K562 (cell line): ENCODE results near the gene GPX1. TPM values are rescaled to one million over a fixed set of nuclear protein-coding genes. Genes with fewer than 3 reads are reported as not detected.

Experiments
- CHD1 ChIP-seq: fragments of 200-600 bp; sonication (generic); IDR thresholded peaks from one replicate; pipeline ENCODE4 v1.6.1; 2012; ENCODE audit warnings: mild to moderate bottlenecking, moderate library complexity, low read length, inconsistent platforms
- E2F1 ChIP-seq: sonication (generic); formaldehyde crosslinking; IDR thresholded peaks from 2 replicates; pipeline ENCODE4 v1.8.1; 2023; ENCODE audit warnings: mild to moderate bottlenecking, missing genetic modification reagents, moderate library complexity
- EP300 ChIP-seq: IDR thresholded peaks from 2 replicates; pipeline ENCODE4 v1.6.1; 2012; ENCODE audit warnings: low read length, improper control_type of control experiment
- MED1 ChIP-seq: sonication (generic); formaldehyde crosslinking; IDR thresholded peaks from 2 replicates; pipeline ENCODE4 v1.8.1; 2023; ENCODE audit warnings: missing genetic modification reagents, borderline replicate concordance
- NBN ChIP-seq: fragments of 450-650 bp; IDR thresholded peaks from 2 replicates; pipeline ENCODE4 v1.6.1; 2016; ENCODE audit warnings: low read depth, mild to moderate bottlenecking
- NFIX ChIP-seq: fragments of 250-450 bp; sonication (Bioruptor Pico); IDR thresholded peaks from 2 replicates; pipeline ENCODE4 v1.4.0; 2020; ENCODE audit warnings: low read depth, mild to moderate bottlenecking, moderate library complexity
- PKNOX1 ChIP-seq: fragments of 450-650 bp; IDR thresholded peaks from 2 replicates; pipeline ENCODE4 v1.6.1; 2016
- RAD51 ChIP-seq: fragments of 450-650 bp; IDR thresholded peaks from 2 replicates; pipeline ENCODE4 v1.7.1; 2016; ENCODE audit warnings: low read depth, mild to moderate bottlenecking, borderline replicate concordance
- TBL1XR1 ChIP-seq, 2 experiments: IDR thresholded peaks; 2 replicates each; pipeline ENCODE4 v1.6.1; 2012; ENCODE audit warnings: improper control_type of control experiment in 2 of 2, low read length in 2 of 2, mild to moderate bottlenecking in 1 of 2
- TBP ChIP-seq: optimal IDR thresholded peaks from 2 replicates; pipeline ENCODE3; 2011; ENCODE audit warnings: low read depth, low read length, improper control_type of control experiment
- TCF7 ChIP-seq: sonication (generic); IDR thresholded peaks from 2 replicates; pipeline ENCODE4 v1.6.1; 2016; ENCODE audit warnings: antibody characterized with exemption, borderline replicate concordance
- TEAD1 ChIP-seq, 2 experiments: fragments of 450-650 bp in 1 of 2; sonication (generic) in 1 of 2; formaldehyde crosslinking; IDR thresholded peaks; 2 replicates each; pipeline versions ENCODE4 v1.4.0 to v1.8.0; 2020 to 2022; ENCODE audit warnings: mild to moderate bottlenecking in 2 of 2, missing genetic modification reagents in 1 of 2
- THAP7 ChIP-seq: fragments of 250-450 bp; sonication (Bioruptor Pico); IDR thresholded peaks from 2 replicates; pipeline ENCODE4 v1.5.0; 2021
- U2AF1 ChIP-seq: fragments of 200-400 bp; formaldehyde crosslinking; optimal IDR thresholded peaks from 2 replicates; pipeline ENCODE3; 2017; ENCODE audit warnings: mild to moderate bottlenecking, low read depth, low read length, moderate library complexity
- ZC3H4 ChIP-seq: sonication (generic); formaldehyde crosslinking; IDR thresholded peaks from 2 replicates; pipeline ENCODE4 v1.9.0; 2021; ENCODE audit warnings: missing genetic modification reagents, borderline replicate concordance
- ZNF354B ChIP-seq: fragments of 250-450 bp; sonication (Bioruptor Pico); IDR thresholded peaks from 2 replicates; pipeline ENCODE4 v1.4.0; 2020
- ZNF592 ChIP-seq: fragments of 450-650 bp; IDR thresholded peaks from 2 replicates; pipeline ENCODE4 v1.6.1; 2017; ENCODE audit warnings: antibody characterized with exemption, mild to moderate bottlenecking
- ZNF639 ChIP-seq, 2 experiments: fragments of 200-800 bp in 1 of 2; sonication (Bioruptor generic) in 1 of 2; sonication (generic) in 1 of 2; formaldehyde crosslinking in 1 of 2; IDR thresholded peaks in 1 of 2; conservative IDR thresholded peaks in 1 of 2; 2 replicates each; pipeline versions ENCODE4 v1.5.0 to v1.6.1; 2016 to 2020; ENCODE audit warnings: missing compliant biosample characterization in 1 of 2, missing genetic modification characterization in 1 of 2, missing genetic modification reagents in 1 of 2
- polyA plus RNA-seq, 8 experiments: library from polyadenylated mRNA; depleted of rRNA in 4 of 8; stranded (reverse) in 5 of 8; unstranded in 3 of 8; fragments of >200 nt; fragmentation: Nextera tagmentation in 2 of 8; fragmentation: Illumina TruSeq in 1 of 8; extraction: Ambion mirVana in 2 of 8; extraction: Trizol in 1 of 8; gene quantifications; 2 replicates each; pipeline versions ENCODE4 v1.2.1 to v1.2.3, GENCODE V29; 2011 to 2014; ENCODE audit warnings: inconsistent platforms in 1 of 8, missing spikeins in 1 of 8
- total RNA-seq, 7 experiments: library from RNA; depleted of rRNA in 6 of 7; stranded (reverse); fragments of >200 nt in 6 of 7; fragmentation: Illumina TruSeq in 2 of 7; extraction: Trizol in 2 of 7; gene quantifications; 2 replicates each; pipeline versions ENCODE4 v1.2.1 to v1.2.3, GENCODE V29; 2011 to 2021; ENCODE audit warnings: low replicate concordance in 1 of 7

GPX1 gene
- total and polyA plus RNA-seq, 9 of the 15 experiments (the other 6 are each of a cell fraction or from before 2014, with no cell fraction given): 0.08 to 1.3 (median 0.21) TPM; not detected in 5

- TF ChIP-seq ZNF592 (peak; percentile 92), MED1 (no peak), U2AF1 (no peak), ZNF639 (CRISPR knock-in tag; conservative IDR thresholded peaks at IDR 0.05 in 1 of 2, IDR thresholded peaks at IDR 0.05 in 1 of 2) (peak in 1 of 2 experiments; percentile 87; a peak in 2 of 4 replicates), ZC3H4 (CRISPR knock-in tag) (no peak), TBL1XR1 (IDR thresholded peaks at IDR 0.05; ENCODE audit: low read length in 2 of 2) (no peak), TEAD1 (CRISPR knock-in tag; IDR thresholded peaks at IDR 0.05) (peak in 1 of 2 experiments; percentile 77; a peak in 2 of 4 replicates), E2F1 (peak; percentile 94), RAD51 (no peak), TBP (peak; percentile 53), CHD1 (no peak), ZNF354B (CRISPR knock-in tag) (no peak), NFIX (CRISPR knock-in tag) (no peak), THAP7 (no peak), PKNOX1 (no peak), NBN (no peak), EP300 (peak; percentile 12; the same call in 1 of the 2 replicates), TCF7 (0 out of 2 replicates have a peak, but pooled peaks have one; percentile 34)
Measured at GRCh38 chr3:49339941-49340800, 18.0 kb downstream of the GPX1 start, which contains the start of gene USP4 (continued).
